Suppressor macrophage (primary cell): ENCODE data around the gene ACKR3.

Source experiments
- DNase-seq, 4 experiments: peaks; one replicate each; pipeline ENCODE4 v3.0.0-alpha.2; 2020 to 2022

Gene ACKR3

GRCh38 chr2:236570081-236570868 is 650 bp downstream of the ACKR3 start:
- peak in 1 of 4 experiments; percentile 16 for DNase-seq

- DNase-seq = no peak
These were observed 1.5 kb downstream of the ACKR3 start for GRCh38 chr2:236571145-236571544.

GRCh38 chr2:236572482-236572881 is 2.9 kb downstream of the ACKR3 start:
- no peak for DNase-seq

- DNase-seq = no peak
These were observed 3.7 kb downstream of the ACKR3 start for GRCh38 chr2:236573066-236573929.

- DNase-seq = no peak
These were observed 4.4 kb downstream of the ACKR3 start for GRCh38 chr2:236574000-236574399.

- DNase-seq = no peak
These were observed 5.0 kb downstream of the ACKR3 start for GRCh38 chr2:236574424-236575145.

GRCh38 chr2:236575510-236575909 is 5.9 kb downstream of the ACKR3 start:
- DNase-seq = no peak

- no peak for DNase-seq
These were observed 6.5 kb downstream of the ACKR3 start for GRCh38 chr2:236576087-236576486.

GRCh38 chr2:236576953-236577352 is 7.3 kb downstream of the ACKR3 start:
- no peak for DNase-seq

- no peak for DNase-seq
These were observed 8.1 kb downstream of the ACKR3 start for GRCh38 chr2:236577481-236578410.

- no peak for DNase-seq
These were observed 8.8 kb downstream of the ACKR3 start for GRCh38 chr2:236578411-236578846.

- no peak for DNase-seq
These were observed 9.6 kb downstream of the ACKR3 start for GRCh38 chr2:236579048-236579745.

- no peak for DNase-seq
These were observed 10.2 kb downstream of the ACKR3 start for GRCh38 chr2:236579746-236580315.

GRCh38 chr2:236580746-236581355 is 11.2 kb downstream of the ACKR3 start:
- no peak for DNase-seq

- DNase-seq = no peak
These were observed 11.9 kb downstream of the ACKR3 start for GRCh38 chr2:236581546-236581945.

- DNase-seq = no peak
These were observed 13.3 kb downstream of the ACKR3 start for GRCh38 chr2:236582968-236583367.

GRCh38 chr2:236583621-236584203 is 14.1 kb downstream of the ACKR3 start:
- DNase-seq = no peak

GRCh38 chr2:236584521-236585384 is 15.1 kb downstream of the ACKR3 start:
- DNase-seq = no peak

GRCh38 chr2:236585966-236586365 is 16.3 kb downstream of the ACKR3 start:
- no peak for DNase-seq
